Measurements from ENCODE around the gene ARSJ.

DNA sequence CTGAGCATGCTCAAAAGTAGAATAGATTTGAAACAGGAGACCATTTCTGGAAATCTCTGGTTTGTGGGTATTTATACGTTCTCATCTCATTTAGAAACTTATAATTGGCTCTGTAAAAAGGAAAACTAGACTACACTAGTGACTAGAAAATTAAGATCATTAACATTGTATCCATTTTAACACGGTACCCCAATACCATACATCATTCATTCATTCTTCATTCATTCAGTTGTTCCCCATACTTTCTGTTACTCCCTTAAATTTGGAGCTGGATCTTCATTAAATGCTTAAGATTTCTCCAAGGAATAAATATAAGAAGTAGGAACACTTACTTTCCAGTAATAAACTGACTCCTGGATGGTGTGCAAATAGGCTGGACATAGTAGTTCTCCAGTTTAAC is 1.3 kb downstream of the ARSJ start:
- TF ChIP-seq POLR2AphosphoS5 (IDR thresholded peaks at IDR 0.05; ENCODE audit: low read depth, low read length) (no peak), CBX8 (IDR thresholded peaks at IDR 0.05; ENCODE audit: borderline replicate concordance, low read depth, low read length) (no peak)
- TF ChIP-seq, protein P1, sequence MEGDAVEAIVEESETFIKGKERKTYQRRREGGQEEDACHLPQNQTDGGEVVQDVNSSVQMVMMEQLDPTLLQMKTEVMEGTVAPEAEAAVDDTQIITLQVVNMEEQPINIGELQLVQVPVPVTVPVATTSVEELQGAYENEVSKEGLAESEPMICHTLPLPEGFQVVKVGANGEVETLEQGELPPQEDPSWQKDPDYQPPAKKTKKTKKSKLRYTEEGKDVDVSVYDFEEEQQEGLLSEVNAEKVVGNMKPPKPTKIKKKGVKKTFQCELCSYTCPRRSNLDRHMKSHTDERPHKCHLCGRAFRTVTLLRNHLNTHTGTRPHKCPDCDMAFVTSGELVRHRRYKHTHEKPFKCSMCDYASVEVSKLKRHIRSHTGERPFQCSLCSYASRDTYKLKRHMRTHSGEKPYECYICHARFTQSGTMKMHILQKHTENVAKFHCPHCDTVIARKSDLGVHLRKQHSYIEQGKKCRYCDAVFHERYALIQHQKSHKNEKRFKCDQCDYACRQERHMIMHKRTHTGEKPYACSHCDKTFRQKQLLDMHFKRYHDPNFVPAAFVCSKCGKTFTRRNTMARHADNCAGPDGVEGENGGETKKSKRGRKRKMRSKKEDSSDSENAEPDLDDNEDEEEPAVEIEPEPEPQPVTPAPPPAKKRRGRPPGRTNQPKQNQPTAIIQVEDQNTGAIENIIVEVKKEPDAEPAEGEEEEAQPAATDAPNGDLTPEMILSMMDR (IDR thresholded peaks at IDR 0.05; ENCODE audit: control extremely low read depth in 1 of 3, insufficient read depth in 1 of 3, low read depth in 1 of 3, low read length in 3 of 3) = no peak

Data from H1 (cell line).